ENCODE data around the gene DGCR2. TPM values are rescaled to one million over a fixed set of nuclear protein-coding genes. Genes with fewer than 3 reads are reported as not detected.

DGCR2 gene
- total RNA-seq, 3 donors from 2014 or later = 36.8 to 58.4 (median 42.9) TPM

DNA sequence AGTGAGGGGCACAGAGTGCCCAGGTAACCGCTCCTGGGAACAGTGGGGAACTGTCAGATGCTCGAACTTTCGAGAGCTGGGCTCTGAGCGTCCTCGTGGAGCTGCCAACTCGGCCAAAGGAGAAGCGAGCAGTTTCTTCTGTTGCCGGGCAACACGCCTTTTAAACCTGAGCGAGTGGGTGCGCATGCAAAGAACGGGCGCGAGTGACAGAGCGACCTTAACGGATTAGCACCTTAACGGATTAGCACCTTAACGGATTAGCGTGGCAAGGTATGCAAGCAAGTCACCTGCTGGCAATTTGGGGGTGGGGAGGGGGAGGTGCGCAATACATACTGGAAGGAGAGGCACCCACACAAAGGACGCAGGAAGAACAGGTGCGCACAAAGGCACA, 124.3 kb downstream of the DGCR2 start:
- Histone ChIP-seq H3K4me1 (no peaks in the 10 kb centered on the region), H3K27ac (no peak overlapping the region), H3K36me3 (no peaks in the 10 kb centered on the region), H3K4me3 (no peak overlapping the region), H3K9me3 (no peaks in the 10 kb centered on the region), H3K27me3 (peaks cover 0 to 6% of the 10 kb centered on the region in 2 donors)
- no peak for TF ChIP-seq POLR2AphosphoS5 (IDR thresholded peaks at IDR 0.05)
- no peak for TF ChIP-seq POLR2A (IDR thresholded peaks at IDR 0.05)
- TF ChIP-seq CTCF (IDR thresholded peaks at IDR 0.05) = no peak
- intact Hi-C loops (cut with DNase I; ENCODE audit: low total_unique reads) = no loop called here
- DNase-seq (ENCODE audit: low spot score in 2 of 2) = no peak

DNA sequence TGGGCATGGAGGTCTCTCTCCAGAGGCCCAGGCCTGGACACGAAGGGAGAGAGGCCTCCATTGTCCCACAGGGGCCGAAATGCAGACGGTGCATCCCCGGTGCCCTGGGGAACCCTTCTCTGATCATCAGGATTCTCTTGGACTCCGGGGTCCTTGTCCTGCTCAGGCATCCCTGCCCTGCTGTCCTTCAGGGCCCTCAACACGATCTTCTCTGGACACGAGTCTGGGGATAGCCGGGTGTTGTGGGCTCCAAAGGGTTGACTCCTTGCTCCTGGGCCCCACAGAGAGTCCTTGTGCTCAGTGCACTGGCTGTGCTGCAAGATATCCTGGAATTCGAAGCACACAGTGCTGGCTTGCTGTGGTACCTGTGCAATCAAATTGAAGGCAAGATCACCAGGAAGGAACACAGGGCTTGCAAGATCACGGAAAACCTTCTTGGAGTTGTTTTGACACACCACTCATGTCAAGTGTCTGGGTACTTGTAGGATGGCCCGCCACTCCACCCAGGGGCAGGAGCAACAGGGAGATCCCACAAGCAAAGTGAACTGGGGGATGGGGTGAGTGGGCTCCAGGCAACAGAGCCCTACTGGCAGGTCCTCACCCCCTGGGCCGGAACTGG, 124.8 kb downstream of the DGCR2 start:
- DNase-seq (ENCODE audit: low spot score in 2 of 2) = no peak
- Histone ChIP-seq H3K27me3 (peaks cover 0 to 6% of the 10 kb centered on the region in 2 donors), H3K4me3 (no peak overlapping the region), H3K9me3 (no peaks in the 10 kb centered on the region), H3K36me3 (no peaks in the 10 kb centered on the region), H3K4me1 (no peaks in the 10 kb centered on the region), H3K27ac (no peak overlapping the region)
- intact Hi-C loops (cut with DNase I; ENCODE audit: low total_unique reads) = no loop called here
- no peak for TF ChIP-seq CTCF (IDR thresholded peaks at IDR 0.05)
- no peak for TF ChIP-seq POLR2A (IDR thresholded peaks at IDR 0.05)
- no peak for TF ChIP-seq POLR2AphosphoS5 (IDR thresholded peaks at IDR 0.05)

DNA sequence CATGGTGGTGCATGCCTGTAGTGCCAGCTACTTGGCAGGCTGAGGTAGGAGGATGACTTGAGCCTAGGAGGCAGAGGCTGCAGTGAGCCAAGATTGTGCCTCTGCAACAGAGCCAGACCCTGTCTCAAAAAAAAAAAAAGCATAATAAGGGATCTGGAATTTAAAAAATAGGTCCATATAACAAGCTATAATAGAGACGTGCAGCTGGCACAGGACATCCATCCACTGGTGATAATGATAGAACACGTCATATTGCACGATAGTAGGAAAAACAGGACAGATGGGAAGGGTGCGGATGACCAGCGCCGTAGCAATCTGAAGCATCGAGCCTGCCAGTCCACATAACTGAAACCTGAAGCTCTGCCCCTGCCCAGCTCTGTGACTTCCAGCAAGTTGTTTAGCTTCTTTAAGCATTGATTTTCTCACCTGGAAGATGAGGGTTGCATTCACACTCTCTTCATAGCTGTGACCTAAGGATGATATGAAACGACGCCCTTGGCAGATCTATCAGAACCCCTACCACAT, 125.8 kb downstream of the DGCR2 start:
- no peak for DNase-seq (ENCODE audit: low spot score in 2 of 2)

DNA sequence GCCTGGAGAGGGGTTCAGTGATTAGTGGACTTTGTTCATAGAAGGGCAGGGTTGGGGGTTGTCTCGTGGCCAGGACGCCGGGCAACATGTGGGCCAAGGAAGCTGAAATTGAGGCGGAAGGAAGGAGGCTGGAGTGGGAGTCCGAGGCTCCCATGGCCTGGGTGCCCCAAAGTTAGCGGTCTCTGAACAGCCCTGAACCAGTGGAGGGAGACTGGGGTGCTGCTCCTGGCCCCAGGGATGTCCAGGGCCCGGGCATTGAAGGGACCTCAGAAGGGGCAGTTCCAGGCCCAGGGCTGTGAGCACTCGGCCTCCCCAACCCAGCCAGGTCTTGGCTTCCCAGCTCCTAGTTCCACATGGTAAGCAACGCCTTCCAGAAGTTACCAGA, 126.9 kb downstream of the DGCR2 start:
- Histone ChIP-seq H3K27ac (no peak overlapping the region), H3K36me3 (no peaks in the 10 kb centered on the region), H3K4me3 (no peak overlapping the region), H3K9me3 (no peaks in the 10 kb centered on the region), H3K27me3 (peaks cover 0 to 6% of the 10 kb centered on the region in 2 donors), H3K4me1 (no peaks in the 10 kb centered on the region)
- TF ChIP-seq CTCF (IDR thresholded peaks at IDR 0.05) (no peak), POLR2AphosphoS5 (IDR thresholded peaks at IDR 0.05) (no peak), POLR2A (IDR thresholded peaks at IDR 0.05) (no peak)
- DNase-seq (ENCODE audit: low spot score in 2 of 2) = no peak
- intact Hi-C loops (cut with DNase I; ENCODE audit: low total_unique reads) = no loop called here

More for the DNA sequence above, 125.8 kb downstream of the DGCR2 start:
- intact Hi-C loops (cut with DNase I; ENCODE audit: low total_unique reads) = no loop called here
- TF ChIP-seq POLR2A (IDR thresholded peaks at IDR 0.05) (no peak), CTCF (IDR thresholded peaks at IDR 0.05) (no peak), POLR2AphosphoS5 (IDR thresholded peaks at IDR 0.05) (no peak)
- H3K9me3 ChIP-seq = no peaks in the 10 kb centered on the region
- no peak overlapping the region for H3K4me3 ChIP-seq
- H3K27me3 ChIP-seq = peaks cover 0 to 6% of the 10 kb centered on the region in 2 donors
- H3K36me3 ChIP-seq = no peaks in the 10 kb centered on the region
- no peaks in the 10 kb centered on the region for H3K4me1 ChIP-seq
- no peak overlapping the region for H3K27ac ChIP-seq

- TF ChIP-seq POLR2AphosphoS5 (IDR thresholded peaks at IDR 0.05) (no peak), POLR2A (IDR thresholded peaks at IDR 0.05) (no peak), CTCF (IDR thresholded peaks at IDR 0.05) (no peak)
- no peaks in the 10 kb centered on the region for H3K36me3 ChIP-seq
- no peak overlapping the region for H3K27ac ChIP-seq
- H3K9me3 ChIP-seq = no peaks in the 10 kb centered on the region
- no peak overlapping the region for H3K4me3 ChIP-seq
- DNase-seq (ENCODE audit: low spot score in 2 of 2) = no peak
- peaks cover 0 to 6% of the 10 kb centered on the region in 2 donors for H3K27me3 ChIP-seq
- intact Hi-C loops (cut with DNase I; ENCODE audit: low total_unique reads) = no loop called here
- no peaks in the 10 kb centered on the region for H3K4me1 ChIP-seq
Observed at GRCh38 chr22:18994701-18995326, 127.4 kb downstream of the DGCR2 start.
